NCI-H1105 (cell line): ENCODE results near the gene PDIA6.

Source experiments
- DNase-seq: peaks from one replicate; lab custom pipeline; 2025; lab: John Stamatoyannopoulos, UW

The PDIA6 gene

GRCh38 chr2:10764096-10764785, 48.3 kb downstream of the PDIA6 start:
- no peak for DNase-seq

DNA sequence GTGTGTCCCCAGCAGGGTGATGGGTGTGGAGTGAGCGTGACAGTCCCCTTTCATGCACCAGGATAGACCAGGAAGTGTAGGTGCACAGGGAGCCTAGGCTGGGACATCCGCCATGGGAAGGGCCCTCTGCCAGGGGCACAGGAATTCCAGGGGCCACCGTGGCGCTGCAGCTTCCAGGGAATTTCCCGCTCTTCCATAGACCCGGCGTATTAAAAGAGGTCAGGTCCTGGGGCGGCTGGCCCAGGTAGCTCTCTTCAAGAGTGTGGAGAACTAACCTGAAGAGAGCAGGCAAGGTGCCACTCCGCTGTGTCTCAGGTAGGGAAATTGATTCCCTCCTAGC, 49.2 kb downstream of the PDIA6 start:
- DNase-seq = no peak

DNA sequence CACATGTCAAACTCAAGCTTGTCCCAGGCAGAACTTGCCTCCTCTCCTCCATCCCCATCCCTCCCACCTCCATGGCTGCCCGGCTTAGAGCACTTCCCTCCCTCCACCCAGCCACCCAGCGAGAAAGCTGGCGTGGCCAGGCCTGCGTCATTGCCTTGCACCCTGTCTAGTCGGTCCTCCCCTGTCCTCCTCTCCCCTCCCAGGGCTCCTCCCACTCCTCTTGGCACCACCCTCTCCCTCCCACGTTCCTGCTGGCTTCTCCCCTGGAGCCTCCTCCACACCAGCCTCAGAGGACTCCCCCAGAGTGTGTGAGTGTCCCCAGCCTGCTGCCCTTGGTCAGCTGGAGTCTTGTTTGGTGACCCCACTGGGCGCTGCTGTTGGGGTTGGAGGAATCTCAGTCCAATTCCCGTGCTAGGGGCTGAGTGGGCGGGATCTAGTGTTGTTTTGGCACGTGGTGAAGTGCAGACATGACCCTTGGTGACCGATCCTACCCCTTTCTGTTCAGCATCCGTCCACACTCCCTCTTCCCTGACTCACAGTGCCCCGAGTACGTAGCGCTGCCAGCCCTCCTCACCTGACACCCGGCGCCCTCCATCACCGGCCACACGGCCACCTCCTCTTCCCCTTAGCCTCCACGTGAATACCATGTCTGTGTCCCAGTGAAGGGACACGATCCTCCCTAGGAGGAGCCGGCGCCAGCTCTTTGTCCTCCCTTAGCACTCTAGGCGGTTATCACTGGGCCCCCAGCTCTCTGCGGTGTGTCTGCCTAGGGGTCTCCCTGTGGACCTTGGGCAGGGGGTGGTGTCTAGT, 49.7 kb downstream of the PDIA6 start:
- DNase-seq = no peak

DNA sequence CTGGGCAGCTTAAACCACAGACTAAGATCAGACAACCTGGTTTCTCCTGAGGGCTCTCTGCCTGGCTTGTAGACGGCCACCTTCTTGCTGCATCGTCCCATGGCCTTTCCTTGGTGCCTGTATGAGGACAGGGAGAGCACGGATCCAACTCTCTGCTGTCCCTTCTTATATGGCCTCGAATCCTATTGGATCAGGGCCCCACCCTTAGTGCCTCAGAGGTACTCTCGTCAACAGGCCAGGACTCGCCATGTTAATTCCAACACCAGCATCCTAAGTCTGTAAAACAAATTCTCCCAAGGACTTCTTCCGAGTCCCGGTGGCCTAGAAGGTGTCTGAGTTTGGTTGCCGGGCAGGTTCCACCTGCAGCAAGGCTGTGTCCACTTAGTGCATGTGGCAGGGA, 51.0 kb downstream of the PDIA6 start:
- no peak for DNase-seq

- no peak for DNase-seq
Observed at GRCh38 chr2:10760794-10761504, 51.6 kb downstream of the PDIA6 start.

- DNase-seq = no peak
Observed at GRCh38 chr2:10759151-10759714, 53.4 kb downstream of the PDIA6 start.

DNA sequence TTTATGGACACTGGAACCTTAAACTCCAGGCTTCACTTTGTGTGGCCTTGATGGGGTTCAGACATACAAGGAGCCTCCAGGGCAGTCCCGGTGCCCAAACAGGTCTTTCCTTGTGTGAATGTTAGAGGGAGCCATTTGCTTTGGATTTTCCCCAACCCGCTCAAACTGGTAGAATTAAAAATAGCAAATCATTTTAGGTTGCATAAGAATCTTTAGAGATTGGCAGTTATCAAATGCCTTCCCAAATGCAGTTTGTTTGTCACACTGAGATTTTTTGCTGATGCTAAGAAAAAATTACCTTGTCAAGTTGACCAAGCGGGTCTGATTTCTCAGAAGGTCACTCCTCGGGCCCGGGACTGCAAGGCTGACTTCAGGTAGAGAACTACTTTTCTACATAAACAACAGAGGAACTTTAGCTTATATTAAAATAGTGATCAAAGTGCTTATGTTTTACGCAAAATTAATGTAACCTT, 54.7 kb downstream of the PDIA6 start:
- DNase-seq = no peak

GRCh38 chr2:10755621-10756020, 57.0 kb downstream of the PDIA6 start:
- DNase-seq = no peak

DNA sequence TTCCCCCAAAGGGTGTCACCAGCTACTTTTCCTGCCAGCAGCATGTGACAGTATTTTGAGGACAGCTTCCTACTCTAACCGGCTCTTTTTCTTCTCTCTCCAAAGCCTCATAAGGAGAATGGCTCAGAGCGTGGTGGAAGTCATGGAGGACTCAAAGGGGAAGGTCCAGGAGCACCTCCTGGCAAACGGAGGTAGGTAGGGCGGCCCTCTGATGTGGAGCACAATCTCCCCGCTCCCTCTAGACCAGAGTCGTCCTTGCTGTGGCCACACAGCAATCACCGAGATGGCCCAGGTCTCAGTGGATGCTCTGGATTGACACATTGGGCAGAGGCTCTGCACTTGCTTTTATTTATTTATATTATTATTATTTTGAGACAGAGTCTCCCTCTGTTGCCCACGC, 58.7 kb downstream of the PDIA6 start:
- no peak for DNase-seq

GRCh38 chr2:10753156-10753555, 59.4 kb downstream of the PDIA6 start:
- no peak for DNase-seq

- DNase-seq = no peak
Observed at GRCh38 chr2:10752236-10752635, 60.3 kb downstream of the PDIA6 start.

- DNase-seq = no peak
Observed at GRCh38 chr2:10750610-10751009, 62.0 kb downstream of the PDIA6 start.

DNA sequence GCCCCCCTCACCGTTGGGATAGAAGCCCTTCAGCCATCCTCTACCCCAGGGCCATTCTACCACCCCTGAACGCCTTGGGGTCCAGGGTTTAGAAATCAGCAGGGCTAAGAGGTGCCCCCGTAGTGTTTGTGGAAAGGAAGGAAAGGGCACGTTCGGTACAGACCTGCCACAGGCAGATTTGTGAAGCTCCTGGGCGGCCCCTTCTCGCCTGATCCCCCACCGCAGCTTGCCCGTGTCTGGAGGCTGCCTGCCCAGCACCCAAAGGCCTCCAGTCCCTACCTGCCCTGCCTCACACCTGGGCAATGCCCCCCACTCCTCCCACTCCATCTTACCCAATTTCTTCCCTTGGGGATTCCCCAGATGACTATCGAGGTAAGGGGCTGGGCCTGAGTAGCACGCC, 69.9 kb downstream of the PDIA6 start:
- no peak for DNase-seq

DNA sequence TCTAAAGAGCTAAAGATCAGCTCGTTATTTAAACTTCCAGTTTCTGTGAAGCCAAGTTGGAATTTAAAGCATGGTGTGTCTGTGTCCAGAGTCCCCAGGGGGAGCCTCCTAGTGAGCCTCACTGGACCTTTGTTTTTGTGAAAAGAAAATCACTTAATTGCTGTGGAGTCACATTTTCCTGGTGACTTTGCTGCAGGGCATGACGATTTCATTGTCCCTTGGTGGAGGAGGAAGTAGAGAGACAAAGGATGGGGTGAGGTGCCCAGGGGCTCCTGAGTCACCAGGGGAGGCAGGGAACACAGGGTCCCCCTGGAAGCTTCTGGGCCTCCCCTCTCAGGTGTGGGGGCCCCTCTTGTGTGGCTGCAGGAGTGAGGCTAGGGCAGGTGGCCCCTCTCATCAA, 71.4 kb downstream of the PDIA6 start:
- DNase-seq = no peak

- no peak for DNase-seq
Observed at GRCh38 chr2:10740226-10740625, 72.4 kb downstream of the PDIA6 start.

- DNase-seq = no peak
Observed at GRCh38 chr2:10738192-10738591, 74.4 kb downstream of the PDIA6 start.

DNA sequence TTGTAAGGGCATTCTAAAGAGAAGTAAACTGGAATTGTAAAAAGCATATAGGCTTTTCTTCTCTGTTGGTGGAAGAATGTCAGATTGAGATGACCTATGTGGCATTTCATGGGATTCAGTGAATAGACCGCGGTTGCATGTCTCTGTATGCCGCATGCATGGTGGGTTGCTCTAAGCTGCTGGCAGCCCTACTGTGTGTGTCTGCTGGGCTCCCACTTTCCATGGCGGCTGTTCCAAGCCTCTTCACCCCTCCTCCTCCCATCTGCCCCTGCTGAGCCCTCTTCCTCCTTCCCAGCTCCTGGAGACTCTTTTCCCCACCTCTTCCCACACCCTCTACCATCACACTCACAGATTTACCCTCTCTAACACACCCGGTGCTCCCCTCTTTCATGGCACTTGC, 78.6 kb downstream of the PDIA6 start:
- no peak for DNase-seq

DNA sequence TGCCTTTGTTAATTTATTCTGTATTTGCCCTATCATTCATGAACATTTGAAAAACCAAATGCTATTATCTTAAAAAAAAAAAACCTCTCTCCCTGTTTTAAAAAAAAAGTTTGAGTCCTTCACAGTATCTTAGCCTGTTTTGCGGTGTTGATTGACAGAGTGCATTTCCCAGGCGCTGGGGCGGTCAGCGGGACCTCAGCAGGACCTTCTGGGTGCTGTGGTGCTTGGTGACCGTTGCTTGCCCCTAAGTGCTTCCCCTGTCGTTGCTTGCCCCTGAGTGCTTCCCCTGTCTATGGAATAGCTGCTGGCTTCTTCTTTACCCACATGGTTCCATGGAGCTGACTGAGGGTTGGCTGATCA, 79.0 kb downstream of the PDIA6 start:
- no peak for DNase-seq
